Measurements from ENCODE around the gene CCDC51. TPM values are rescaled to one million over a fixed set of nuclear protein-coding genes. Genes with fewer than 3 reads are reported as not detected.

CCDC51 gene
- total and polyA plus RNA-seq, 2 donors (not counting 1 experiment from before 2014, with no cell fraction given), result 5.0 to 5.9 TPM

GRCh38 chr3:48472673-48472922, 32.7 kb upstream of the CCDC51 start:
- Histone ChIP-seq H3K9ac (ENCODE audit: low read length) (peak overlapping the region; percentile 96), H3K27me3 (replicated peaks in 1 of 4; ENCODE audit: control extremely low read depth in 1 of 4, control insufficient read depth in 3 of 4, insufficient read depth in 4 of 4, low read length in 3 of 4) (no peaks in the 10 kb centered on the region), H3K79me2 (ENCODE audit: control insufficient read depth, insufficient read depth, low read length) (peaks cover 86% of the 10 kb centered on the region), H3K36me3 (replicated peaks in 1 of 2; ENCODE audit: control extremely low read depth in 1 of 2, control insufficient read depth in 1 of 2, extremely low read depth in 1 of 2, insufficient read depth in 2 of 2, low read length in 1 of 2) (peaks cover 0 to 30% of the 10 kb centered on the region in 2 experiments), H3K4me3 (ENCODE audit: control extremely low read depth in 1 of 5, extremely low read depth in 1 of 5, insufficient read depth in 1 of 5, low read depth in 2 of 5, low read length in 4 of 5) (peak overlapping the region; percentile 59 to 95 (median 74)), H4K20me1 (ENCODE audit: control insufficient read depth, insufficient read depth, low read length, poor library complexity, severe bottlenecking) (peaks cover 20% of the 10 kb centered on the region), H3K9me3 (ENCODE audit: control extremely low read depth in 1 of 3, control insufficient read depth in 2 of 3, insufficient read depth in 1 of 3, low read length in 2 of 3) (no peaks in the 10 kb centered on the region), H2AFZ (ENCODE audit: insufficient read depth, low read depth, low read length, poor library complexity, severe bottlenecking) (peak overlapping the region; percentile 79), H3K27ac (ENCODE audit: low read length in 2 of 2) (peak overlapping the region; percentile 96 to 99), H3K4me1 (ENCODE audit: control insufficient read depth in 2 of 2, insufficient read depth in 2 of 2, low read length in 2 of 2) (peaks cover 62 to 76% of the 10 kb centered on the region in 2 donors), H3K4me2 (replicated peaks; ENCODE audit: low read depth, low read length, poor library complexity, severe bottlenecking) (peak overlapping the region; percentile 78)
- CTCF ChIA-PET, result interaction anchor here (0.6 to 17.7 kb wide), 11 partner anchors 14 to 1468 kb away, joined by 3 to 240 read pairs (median 4); partner anchors contain the start of genes CCDC51, SHISA5 and TMA7
- no peak for DNase-seq
- TF ChIP-seq EZH2 (IDR thresholded peaks at IDR 0.05; ENCODE audit: borderline replicate concordance, insufficient read depth, low read depth, low read length, poor library complexity, severe bottlenecking), result no peak
- TF ChIP-seq CTCF (IDR thresholded peaks at IDR 0.05), result no peak
- H3K27ac Mint-ChIP-seq, result peak overlapping the region; percentile 99
- 0% methylated on average over 5 of the region's 5 CpGs for WGBS (ENCODE audit: insufficient coverage)
- POLR2A ChIA-PET, result interaction anchor here (0.7 to 4.3 kb wide), 11 partner anchors 14 to 937 kb away, joined by 3 to 22 read pairs (median 5); partner anchors contain the start of genes CCDC51, SHISA5, TMA7 and WDR6
- ATAC-seq (ENCODE audit: low read depth), result no peak
- peak overlapping the region; percentile 93 for H3K4me3 Mint-ChIP-seq
- no peaks in the 10 kb centered on the region for H3K9me3 Mint-ChIP-seq (ENCODE audit: insufficient read depth)
- no peaks in the 10 kb centered on the region for H3K27me3 Mint-ChIP-seq
- peaks cover 66% of the 10 kb centered on the region for H3K4me1 Mint-ChIP-seq
- intact Hi-C loops (cut with micrococcal nuclease), result loop anchor here (2.0 kb wide), 2 partner anchors 26 to 162 kb away; partner anchors contain the start of genes ATRIP and SLC26A6

GRCh38 chr3:48470286-48470685, 30.4 kb upstream of the CCDC51 start:
- Histone ChIP-seq H3K79me2 (ENCODE audit: control insufficient read depth, insufficient read depth, low read length) (peaks cover 89% of the 10 kb centered on the region), H3K9me3 (ENCODE audit: control extremely low read depth in 1 of 3, control insufficient read depth in 2 of 3, insufficient read depth in 1 of 3, low read length in 2 of 3) (no peaks in the 10 kb centered on the region), H3K4me3 (ENCODE audit: control extremely low read depth in 1 of 5, extremely low read depth in 1 of 5, insufficient read depth in 1 of 5, low read depth in 2 of 5, low read length in 4 of 5) (no peak overlapping the region), H3K36me3 (replicated peaks in 1 of 2; ENCODE audit: control extremely low read depth in 1 of 2, control insufficient read depth in 1 of 2, extremely low read depth in 1 of 2, insufficient read depth in 2 of 2, low read length in 1 of 2) (peaks cover 0 to 38% of the 10 kb centered on the region in 2 experiments), H3K27me3 (replicated peaks in 1 of 4; ENCODE audit: control extremely low read depth in 1 of 4, control insufficient read depth in 3 of 4, insufficient read depth in 4 of 4, low read length in 3 of 4) (no peaks in the 10 kb centered on the region), H3K27ac (ENCODE audit: low read length in 2 of 2) (peak overlapping the region; percentile 57 to 99), H3K4me2 (replicated peaks; ENCODE audit: low read depth, low read length, poor library complexity, severe bottlenecking) (peak overlapping the region; percentile 95), H3K9ac (ENCODE audit: low read length) (no peak overlapping the region), H2AFZ (ENCODE audit: insufficient read depth, low read depth, low read length, poor library complexity, severe bottlenecking) (no peak overlapping the region), H3K4me1 (ENCODE audit: control insufficient read depth in 2 of 2, insufficient read depth in 2 of 2, low read length in 2 of 2) (peaks cover 65 to 75% of the 10 kb centered on the region in 2 donors), H4K20me1 (ENCODE audit: control insufficient read depth, insufficient read depth, low read length, poor library complexity, severe bottlenecking) (peaks cover 35% of the 10 kb centered on the region)
- no peaks in the 10 kb centered on the region for H3K9me3 Mint-ChIP-seq (ENCODE audit: insufficient read depth)
- intact Hi-C loops (cut with micrococcal nuclease), result no loop called here
- ChIA-PET POLR2A (interaction anchor here (0.5 kb wide), 1 partner anchor 56 kb away, joined by 5 read pairs; no protein-coding TSS in a partner anchor), CTCF (interaction anchor here (1.8 to 17.7 kb wide), 2 partner anchors 34 to 37 kb away, joined by 5 to 240 read pairs; partner anchors contain the start of gene SHISA5)
- WGBS (ENCODE audit: insufficient coverage), result 83% methylated on average over 1 of the region's 1 CpG
- H3K27me3 Mint-ChIP-seq, result no peaks in the 10 kb centered on the region
- peak overlapping the region; percentile 94 for H3K4me3 Mint-ChIP-seq
- TF ChIP-seq CTCF (IDR thresholded peaks at IDR 0.05), result no peak
- TF ChIP-seq EZH2 (IDR thresholded peaks at IDR 0.05; ENCODE audit: borderline replicate concordance, insufficient read depth, low read depth, low read length, poor library complexity, severe bottlenecking), result no peak
- H3K4me1 Mint-ChIP-seq, result peaks cover 70% of the 10 kb centered on the region
- peak overlapping the region; percentile 88 for H3K27ac Mint-ChIP-seq
- ATAC-seq (ENCODE audit: low read depth), result no peak
- no peak for DNase-seq

Data from B cell (primary cell).